GM23338 (cell line): ENCODE measurements around the gene DNAH17.

ENCODE experiments used
- EZH2 ChIP-seq: fragments of 200-600 bp; sonication (generic); IDR thresholded peaks from one replicate; pipeline ENCODE4 v1.8.0; 2017; ENCODE audit warnings: antibody characterized with exemption, mild to moderate bottlenecking, low read depth; ENCODE audit not compliant: unreplicated experiment
- EZH2phosphoT487 ChIP-seq: fragments of 200-600 bp; sonication (generic); IDR thresholded peaks from one replicate; pipeline ENCODE4 v1.8.1; 2018; ENCODE audit warnings: antibody characterized with exemption; ENCODE audit not compliant: unreplicated experiment
- JUNB ChIP-seq: IDR thresholded peaks from one replicate; pipeline ENCODE4 v1.6.1; 2016; ENCODE audit warnings: antibody characterized with exemption; ENCODE audit not compliant: unreplicated experiment
- POLR2AphosphoS5 ChIP-seq: IDR thresholded peaks from 2 replicates; pipeline ENCODE4 v1.6.1; 2016; ENCODE audit warnings: antibody characterized with exemption, low read depth
- REST ChIP-seq: IDR thresholded peaks from one replicate; pipeline ENCODE4 v1.6.1; 2018; ENCODE audit warnings: antibody characterized with exemption; ENCODE audit not compliant: unreplicated experiment
- TF ChIP-seq, protein P1 (sequence below), 2 experiments: fragments of 200-600 bp in 1 of 2; sonication (generic) in 1 of 2; conservative IDR thresholded peaks; 2 replicates each; pipeline versions ENCODE4 v1.5.1 to v1.6.1; 2016 to 2017; ENCODE audit warnings: antibody characterized with exemption in 2 of 2, low read depth in 2 of 2, mild to moderate bottlenecking in 2 of 2, moderate library complexity in 1 of 2

DNA sequence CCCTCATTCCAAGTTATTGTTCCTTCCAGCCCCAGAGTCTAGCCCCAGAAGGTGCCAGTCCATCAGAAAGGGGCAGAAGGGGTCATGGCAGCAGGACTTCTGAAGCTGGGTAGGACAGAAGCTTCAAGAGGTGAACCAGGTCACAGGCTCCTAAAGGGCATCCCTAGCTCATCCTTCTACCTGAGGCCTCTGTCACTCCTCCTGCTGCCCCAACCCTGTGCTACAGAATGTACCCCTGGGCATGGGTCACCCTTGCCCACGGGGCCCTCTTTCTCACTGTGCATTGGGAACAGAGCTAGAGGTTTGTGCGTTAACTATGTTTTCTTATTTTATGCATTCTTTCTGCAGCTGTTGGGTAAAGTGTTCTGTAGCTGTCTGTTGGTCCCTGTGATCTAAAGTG is 46.5 kb downstream of the DNAH17 start:
- TF ChIP-seq EZH2phosphoT487 (no peak), REST (no peak), EZH2 (no peak), POLR2AphosphoS5 (no peak), JUNB (no peak)
- TF ChIP-seq, protein P1, sequence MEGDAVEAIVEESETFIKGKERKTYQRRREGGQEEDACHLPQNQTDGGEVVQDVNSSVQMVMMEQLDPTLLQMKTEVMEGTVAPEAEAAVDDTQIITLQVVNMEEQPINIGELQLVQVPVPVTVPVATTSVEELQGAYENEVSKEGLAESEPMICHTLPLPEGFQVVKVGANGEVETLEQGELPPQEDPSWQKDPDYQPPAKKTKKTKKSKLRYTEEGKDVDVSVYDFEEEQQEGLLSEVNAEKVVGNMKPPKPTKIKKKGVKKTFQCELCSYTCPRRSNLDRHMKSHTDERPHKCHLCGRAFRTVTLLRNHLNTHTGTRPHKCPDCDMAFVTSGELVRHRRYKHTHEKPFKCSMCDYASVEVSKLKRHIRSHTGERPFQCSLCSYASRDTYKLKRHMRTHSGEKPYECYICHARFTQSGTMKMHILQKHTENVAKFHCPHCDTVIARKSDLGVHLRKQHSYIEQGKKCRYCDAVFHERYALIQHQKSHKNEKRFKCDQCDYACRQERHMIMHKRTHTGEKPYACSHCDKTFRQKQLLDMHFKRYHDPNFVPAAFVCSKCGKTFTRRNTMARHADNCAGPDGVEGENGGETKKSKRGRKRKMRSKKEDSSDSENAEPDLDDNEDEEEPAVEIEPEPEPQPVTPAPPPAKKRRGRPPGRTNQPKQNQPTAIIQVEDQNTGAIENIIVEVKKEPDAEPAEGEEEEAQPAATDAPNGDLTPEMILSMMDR (conservative IDR thresholded peaks at IDR 0.05; ENCODE audit: low read depth in 2 of 2): no peak
